Breast epithelium (tissue), 3 donors: ENCODE measurements around the gene PIR.

Experiments used
- POLR2A ChIP-seq: fragments of 450-650 bp; IDR thresholded peaks from one replicate; pipeline ENCODE4 v1.6.1; 2016; ENCODE audit warnings: antibody characterized with exemption, mild to moderate bottlenecking, moderate library complexity
- TF ChIP-seq, protein P1 (sequence below), 3 donors: fragments of 450-650 bp; IDR thresholded peaks; one replicate each; pipeline ENCODE4 v1.5.1; 2016 to 2017; ENCODE audit warnings: antibody characterized with exemption in 3 of 3, mild to moderate bottlenecking in 3 of 3, moderate library complexity in 3 of 3

DNA sequence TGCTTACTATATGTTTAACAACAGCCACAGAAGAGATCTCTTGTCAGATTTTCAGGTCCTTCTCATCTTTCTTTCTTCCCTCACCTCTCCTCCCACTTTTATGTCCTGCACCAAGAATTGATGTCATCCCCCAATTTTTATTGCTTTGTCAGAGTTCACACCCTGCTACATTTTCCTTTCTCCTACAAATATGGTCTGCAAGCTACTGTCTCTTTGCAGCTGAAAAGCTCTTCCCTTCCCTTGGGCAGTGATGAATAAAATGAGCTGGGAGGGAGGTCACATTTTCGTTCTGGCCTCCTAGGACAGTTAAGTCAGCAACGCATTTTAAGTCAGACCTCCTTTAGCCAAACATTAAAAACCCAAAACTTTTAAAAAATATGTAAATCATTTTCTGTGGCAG lies 82.2 kb downstream of the PIR start:
- TF ChIP-seq, protein P1, sequence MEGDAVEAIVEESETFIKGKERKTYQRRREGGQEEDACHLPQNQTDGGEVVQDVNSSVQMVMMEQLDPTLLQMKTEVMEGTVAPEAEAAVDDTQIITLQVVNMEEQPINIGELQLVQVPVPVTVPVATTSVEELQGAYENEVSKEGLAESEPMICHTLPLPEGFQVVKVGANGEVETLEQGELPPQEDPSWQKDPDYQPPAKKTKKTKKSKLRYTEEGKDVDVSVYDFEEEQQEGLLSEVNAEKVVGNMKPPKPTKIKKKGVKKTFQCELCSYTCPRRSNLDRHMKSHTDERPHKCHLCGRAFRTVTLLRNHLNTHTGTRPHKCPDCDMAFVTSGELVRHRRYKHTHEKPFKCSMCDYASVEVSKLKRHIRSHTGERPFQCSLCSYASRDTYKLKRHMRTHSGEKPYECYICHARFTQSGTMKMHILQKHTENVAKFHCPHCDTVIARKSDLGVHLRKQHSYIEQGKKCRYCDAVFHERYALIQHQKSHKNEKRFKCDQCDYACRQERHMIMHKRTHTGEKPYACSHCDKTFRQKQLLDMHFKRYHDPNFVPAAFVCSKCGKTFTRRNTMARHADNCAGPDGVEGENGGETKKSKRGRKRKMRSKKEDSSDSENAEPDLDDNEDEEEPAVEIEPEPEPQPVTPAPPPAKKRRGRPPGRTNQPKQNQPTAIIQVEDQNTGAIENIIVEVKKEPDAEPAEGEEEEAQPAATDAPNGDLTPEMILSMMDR (IDR thresholded peaks at IDR 0.05): no peak
- TF ChIP-seq POLR2A: no peak
